ENCODE results near the gene NOXA1. TPM values are rescaled to one million over a fixed set of nuclear protein-coding genes. Genes with fewer than 3 reads are reported as not detected.

Gene NOXA1
- total and polyA plus RNA-seq, 9 of the 15 experiments (the other 6 are each of a cell fraction or from before 2014, with no cell fraction given) = 0.07 to 1.2 (median 0.20) TPM; not detected in 4

- Histone ChIP-seq H3K36me3 (ENCODE audit: control insufficient read depth, insufficient read depth, low read length) (no peaks in the 10 kb centered on the region), H3K79me2 (ENCODE audit: control insufficient read depth, insufficient read depth, low read length) (no peaks in the 10 kb centered on the region), H3K27ac (ENCODE audit: extremely low read depth, low read depth, low read length) (no peak overlapping the region), H3K27me3 (ENCODE audit: control insufficient read depth in 2 of 2, insufficient read depth in 2 of 2, low read length in 2 of 2) (no peaks in the 10 kb centered on the region), H2AFZ (ENCODE audit: low read depth, low read length) (no peak overlapping the region), H3K4me1 (replicated peaks in 1 of 2; ENCODE audit: control insufficient read depth in 2 of 2, insufficient read depth in 2 of 2, low read length in 2 of 2) (peaks cover 0 to 46% of the 10 kb centered on the region in 2 experiments; a peak in 2 of 5 replicates), H3K4me2 (ENCODE audit: insufficient read depth, low read length) (no peak overlapping the region), H4K20me1 (replicated peaks; ENCODE audit: control insufficient read depth, insufficient read depth, low read length) (no peaks in the 10 kb centered on the region), H3K9ac (ENCODE audit: insufficient read depth in 1 of 2, low read depth in 2 of 2, low read length in 2 of 2) (0 out of 4 replicates have a peak overlapping the region, but pooled peaks of 1 of the 2 experiments have one; percentile 42), H3K4me3 (no peak overlapping the region), H3K9me1 (ENCODE audit: control insufficient read depth, insufficient read depth, low read length) (no peaks in the 10 kb centered on the region), H3K9me3 (replicated peaks; ENCODE audit: control insufficient read depth, insufficient read depth, low read depth, low read length) (no peaks in the 10 kb centered on the region; the same call in 1 of the 2 replicates)
- POLR2A ChIA-PET = interaction anchor here (0.6 to 1.2 kb wide), 3 partner anchors 11 to 251 kb away, joined by 3 to 4 read pairs (median 3); no protein-coding TSS in a partner anchor
- ATAC-seq (no peak), FAIRE-seq (no peak), DNase-seq (ENCODE audit: extremely low read depth in 1 of 4, low spot score in 3 of 4) (no peak)
- CTCF ChIA-PET (ENCODE audit: low intra/inter-chr PET ratio) = no interaction called here
- intact Hi-C loops (cut with micrococcal nuclease) = no loop called here
- BruUV-seq (replicated peaks) = no TSS peak
- in situ Hi-C loops (cut with MboI) = no loop called here
- 80% methylated on average over 24 of the region's 26 CpGs for WGBS (ENCODE audit: insufficient coverage, low coverage, missing lambda C conversion rate)
- TF ChIP-seq LEF1 (IDR thresholded peaks at IDR 0.05) (no peak), JUN (IDR thresholded peaks at IDR 0.05; ENCODE audit: borderline replicate concordance, low read depth, low read length) (no peak), JUN (CRISPR knock-in tag; IDR thresholded peaks at IDR 0.05; ENCODE audit: borderline replicate concordance) (no peak), SRSF7 (optimal IDR thresholded peaks at IDR 0.05; ENCODE audit: low read depth, low read length) (no peak), SMARCC2 (IDR thresholded peaks at IDR 0.05; ENCODE audit: low read depth) (no peak), MAFK (IDR thresholded peaks at IDR 0.05; ENCODE audit: low read length) (no peak), RNF219 (CRISPR knock-in tag; IDR thresholded peaks at IDR 0.05) (no peak), MAFF (IDR thresholded peaks at IDR 0.05; ENCODE audit: low read length) (no peak), ZNF175 (CRISPR knock-in tag; IDR thresholded peaks at IDR 0.05; ENCODE audit: low read depth) (no peak), ATF2 (CRISPR knock-in tag; IDR thresholded peaks at IDR 0.05) (no peak), ATF6 (CRISPR knock-in tag; IDR thresholded peaks at IDR 0.05) (no peak), ZNF431 (CRISPR knock-in tag; IDR thresholded peaks at IDR 0.05) (no peak), SMAD2 (IDR thresholded peaks at IDR 0.05; ENCODE audit: low read depth, low read length) (no peak), MNT (conservative IDR thresholded peaks at IDR 0.05) (no peak), ZNF778 (CRISPR knock-in tag; IDR thresholded peaks at IDR 0.05) (no peak)
Measured at GRCh38 chr9:137396634-137397367, 26.4 kb upstream of the NOXA1 start.
